GM19467 (cell line): ENCODE data around the gene CD19.
"Not testable (repeated sequence)": the region's sequence is repeated elsewhere in the genome, so short reads cannot be mapped to it uniquely, and the experiment has no call there.

Experiments used
- ATAC-seq: cut with Tn5 transposase; IDR thresholded peaks from one replicate; pipeline ENCODE4 v1.9.1; 2021; ENCODE audit warnings: mild to moderate bottlenecking, moderate library complexity; ENCODE audit not compliant: unreplicated experiment

The CD19 gene

DNA sequence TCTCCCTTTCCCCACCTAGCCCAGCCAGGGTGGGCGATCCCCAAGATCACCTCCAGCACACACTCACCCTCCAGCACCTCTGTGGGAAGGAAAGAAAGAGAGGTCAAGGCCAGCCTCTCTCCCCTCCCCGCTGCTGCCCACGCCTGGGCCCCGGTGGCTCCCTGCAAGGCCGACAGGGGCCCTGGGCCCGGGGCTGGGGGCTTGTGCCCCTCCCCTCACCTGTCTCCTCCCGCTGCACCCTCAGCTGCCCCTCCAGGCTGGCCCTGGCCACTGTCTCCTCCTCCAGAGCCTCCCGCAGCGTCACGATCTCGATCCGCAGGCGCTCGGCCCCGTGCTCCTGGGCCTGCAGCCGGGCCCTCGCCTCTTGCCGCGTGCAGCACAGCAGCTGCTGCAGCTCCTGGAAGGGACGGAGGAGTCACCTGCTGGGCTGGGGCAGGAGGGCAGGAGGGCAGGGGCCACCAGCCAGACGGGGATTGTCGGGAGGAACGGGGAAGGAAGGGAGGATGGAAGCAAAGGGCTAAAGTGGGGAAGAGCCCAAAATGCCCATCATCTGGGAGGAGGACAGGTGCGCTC, 25.9 kb upstream of the CD19 start:
- ATAC-seq: no peak

DNA sequence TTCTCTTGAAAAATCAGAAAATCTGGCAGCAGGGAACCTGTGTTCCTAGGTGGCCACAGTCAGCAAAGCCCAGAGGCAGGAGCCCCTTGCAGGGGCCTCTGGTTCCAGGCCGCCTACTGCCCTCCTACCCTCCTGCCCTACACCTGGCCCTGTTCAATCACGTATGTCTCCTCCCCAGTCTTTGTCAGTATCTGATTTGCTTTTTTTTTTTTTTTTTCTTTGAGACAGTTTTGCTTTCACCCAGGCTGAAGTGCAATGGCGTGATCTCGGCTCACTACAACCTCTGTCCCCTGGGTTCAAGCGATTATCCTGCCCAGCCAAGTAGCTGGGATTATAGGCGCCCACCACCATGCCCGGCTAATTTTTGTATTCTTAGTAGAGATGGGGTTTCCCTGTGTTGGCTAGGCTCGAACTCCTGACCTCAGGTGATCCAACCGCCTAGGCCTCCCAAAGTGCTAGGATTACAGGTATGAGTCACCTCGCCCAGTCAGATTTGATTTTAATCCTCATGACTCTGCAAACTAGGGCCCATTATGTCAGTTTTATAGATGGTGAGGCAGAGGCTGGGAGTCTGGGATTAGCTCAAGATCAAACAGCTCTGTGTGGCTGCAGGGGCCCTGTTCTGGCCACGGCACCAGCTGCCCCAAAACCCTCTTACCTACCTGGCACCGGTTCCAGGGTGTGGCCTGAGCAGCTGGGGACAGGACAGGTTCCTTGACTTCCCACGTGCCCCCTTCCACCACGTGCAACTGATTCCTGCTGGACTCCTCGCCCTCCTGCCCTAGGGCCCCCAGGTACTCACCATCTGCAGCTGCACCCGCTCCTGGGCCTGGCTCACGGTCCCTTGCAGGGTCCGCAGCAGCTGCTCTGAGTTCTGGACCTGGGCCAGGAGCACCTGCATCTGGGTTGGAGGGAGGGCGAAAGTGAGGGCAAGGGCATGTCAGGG, 21.4 kb upstream of the CD19 start:
- ATAC-seq: no peak

DNA sequence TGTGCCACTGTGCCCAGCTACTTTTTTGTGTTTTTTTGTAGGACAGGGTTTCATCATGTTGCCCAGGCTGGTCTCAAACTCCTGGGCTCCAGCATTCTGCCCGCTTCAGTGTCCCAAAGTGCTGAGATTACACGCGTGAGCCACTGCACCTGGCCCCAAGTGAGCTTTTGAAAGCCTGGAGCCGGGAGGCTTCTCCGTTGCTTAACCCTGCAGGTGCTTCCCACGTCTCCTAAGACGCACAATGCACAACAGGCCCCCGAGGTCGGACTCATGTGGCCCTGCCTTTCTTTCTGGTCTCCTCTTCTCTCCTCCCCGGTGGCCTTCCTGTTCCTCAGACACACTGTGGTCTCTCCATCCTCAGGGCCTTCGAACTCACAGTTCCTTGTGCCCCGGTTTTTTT, 19.2 kb upstream of the CD19 start:
- ATAC-seq: no peak

DNA sequence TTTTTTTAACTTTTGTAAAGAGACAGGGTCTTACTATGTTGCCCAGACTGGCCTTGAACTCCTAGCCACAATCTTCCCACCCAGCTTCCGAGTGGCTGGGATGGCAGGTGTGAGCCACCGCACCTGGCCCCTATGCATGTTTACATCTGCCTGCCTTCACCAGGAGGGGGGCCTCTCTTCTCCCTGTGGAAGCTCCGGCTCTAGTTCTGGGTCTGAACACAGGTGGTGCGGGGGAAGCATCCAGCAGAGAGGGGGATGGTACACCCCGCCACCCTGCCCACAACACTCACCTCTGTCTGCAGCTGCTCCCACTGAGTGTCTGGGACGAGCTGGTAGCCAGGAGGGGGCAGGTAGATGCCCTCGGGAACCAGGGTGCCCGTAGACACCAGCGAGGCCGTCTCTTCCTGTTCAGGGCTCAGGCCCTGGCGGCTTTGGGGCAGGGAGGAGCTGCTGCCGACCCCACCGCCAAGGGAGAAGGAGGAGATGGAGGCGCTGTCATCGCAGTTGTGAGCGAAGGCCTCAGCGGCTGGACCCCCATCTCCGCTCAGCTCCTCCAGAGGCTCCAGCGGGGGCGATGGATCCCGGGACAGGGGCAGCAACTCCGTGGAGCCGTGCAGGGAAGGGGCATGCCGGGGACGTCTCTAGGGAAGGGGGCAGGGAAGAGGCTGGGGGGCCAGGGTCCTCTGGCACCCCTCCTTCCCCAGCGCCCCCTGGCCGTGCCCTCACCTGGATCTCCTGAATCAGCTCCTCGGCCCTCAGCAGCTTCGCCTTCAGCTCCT, 17.6 kb upstream of the CD19 start:
- ATAC-seq: no peak

DNA sequence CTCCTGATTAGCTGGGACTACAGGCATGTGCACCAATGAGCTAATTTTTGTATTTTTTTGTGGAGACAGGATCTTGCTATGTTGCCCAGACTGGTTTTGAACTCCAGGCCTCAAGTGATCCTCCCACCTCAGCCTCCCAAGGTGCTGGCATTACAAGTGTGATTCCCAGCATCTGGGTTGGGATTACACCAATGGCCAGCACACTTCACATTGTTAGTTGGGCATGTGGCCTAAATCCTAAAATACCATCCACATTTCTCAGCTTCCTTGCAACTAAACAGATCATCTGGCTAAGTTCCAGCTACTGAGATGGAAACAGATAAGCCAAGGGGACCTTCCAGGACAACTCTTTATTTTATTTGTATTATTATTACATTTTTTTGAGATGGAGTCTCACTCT, 16.6 kb upstream of the CD19 start:
- ATAC-seq: no peak

DNA sequence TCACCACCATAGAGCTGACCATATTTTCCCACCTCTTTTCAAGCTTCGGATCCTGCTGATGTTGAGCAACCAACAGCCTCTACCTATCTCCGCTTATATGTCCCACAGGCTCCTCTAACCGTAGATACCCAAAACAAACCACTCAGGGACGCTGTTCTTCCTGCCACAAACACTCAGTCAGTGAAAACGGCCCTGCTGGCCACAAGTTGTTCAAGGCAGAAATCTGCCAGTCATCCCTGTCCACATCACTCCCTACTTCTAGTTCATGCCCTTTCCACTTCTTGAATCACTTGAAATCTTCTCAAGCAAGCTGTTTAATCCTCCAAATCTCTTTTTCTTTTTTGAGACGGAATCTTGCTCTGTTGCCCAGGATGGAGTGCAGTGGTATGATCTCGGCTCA, 14.7 kb upstream of the CD19 start:
- no peak for ATAC-seq

DNA sequence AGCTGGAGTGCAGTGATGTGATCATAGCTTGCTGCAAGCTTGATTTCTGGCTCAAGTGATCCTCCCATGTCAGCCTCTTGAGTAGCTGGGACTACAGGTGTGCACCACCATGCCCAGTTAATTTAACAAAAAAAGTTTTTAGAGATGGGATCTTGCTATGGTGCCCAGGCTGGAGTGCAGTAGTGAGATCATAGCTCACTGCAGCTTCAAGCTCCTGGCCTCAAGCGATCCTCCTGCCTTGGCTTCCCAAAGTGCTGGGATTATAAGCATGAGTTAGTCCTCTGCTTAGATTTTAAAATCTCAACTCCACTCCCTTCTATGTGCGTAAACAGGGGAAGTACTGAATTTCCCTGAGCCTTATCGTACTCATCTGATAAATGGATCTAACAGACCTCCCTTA, 13.1 kb upstream of the CD19 start:
- no peak for ATAC-seq

DNA sequence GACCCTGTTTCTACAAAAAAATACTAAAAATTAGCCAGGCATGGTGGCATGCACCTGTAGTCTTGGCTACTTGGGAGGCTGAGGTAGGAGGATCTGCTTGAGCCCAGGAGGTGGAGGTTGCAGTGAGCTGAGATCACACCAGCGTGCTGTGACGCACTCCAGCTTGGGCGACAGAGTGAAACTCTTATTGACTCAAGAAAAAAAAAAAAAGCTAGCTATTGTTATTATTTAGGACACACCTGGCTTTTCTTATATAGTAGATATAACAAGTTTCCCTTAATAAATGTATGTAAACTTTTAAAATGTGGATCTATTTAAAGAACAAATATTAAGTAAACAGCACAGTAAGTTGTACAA, 8.6 kb upstream of the CD19 start:
- ATAC-seq: no peak

DNA sequence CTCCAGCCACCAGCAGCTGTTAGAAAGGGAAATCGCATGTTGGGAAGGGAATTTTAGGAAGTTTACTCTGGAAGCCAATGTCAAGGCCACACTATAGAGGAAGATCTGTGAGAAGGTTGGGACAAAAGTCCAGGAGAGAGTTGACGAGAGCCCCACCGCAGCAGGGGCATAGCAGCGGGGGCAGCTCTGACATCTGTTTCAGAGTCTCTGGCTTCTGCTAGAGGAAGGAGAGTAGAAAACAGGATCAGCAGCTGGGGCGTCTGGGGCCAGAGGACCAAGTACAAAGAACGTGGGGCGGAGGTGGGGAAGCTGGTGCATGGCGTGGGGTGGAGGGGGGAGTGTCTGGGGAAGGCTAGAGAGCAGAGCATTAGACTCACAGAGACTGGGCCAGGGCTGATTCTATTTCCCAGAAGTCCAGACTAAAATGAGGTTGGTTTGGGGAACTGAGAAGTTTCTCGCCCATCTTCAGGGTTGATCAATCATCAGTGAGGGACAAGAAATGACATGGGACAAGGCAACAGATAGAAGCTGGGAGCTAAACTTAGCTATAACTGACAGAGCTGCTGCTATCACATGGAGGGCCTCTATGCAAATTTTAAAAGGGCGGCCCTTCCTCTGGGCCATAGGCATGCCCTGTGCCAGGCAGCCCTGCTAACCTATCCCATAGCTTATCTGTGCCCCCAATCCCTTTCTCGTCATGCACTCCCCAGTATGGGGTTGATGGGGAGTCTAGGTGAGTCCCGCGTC, 7.9 kb upstream of the CD19 start:
- ATAC-seq: peak; percentile 48

DNA sequence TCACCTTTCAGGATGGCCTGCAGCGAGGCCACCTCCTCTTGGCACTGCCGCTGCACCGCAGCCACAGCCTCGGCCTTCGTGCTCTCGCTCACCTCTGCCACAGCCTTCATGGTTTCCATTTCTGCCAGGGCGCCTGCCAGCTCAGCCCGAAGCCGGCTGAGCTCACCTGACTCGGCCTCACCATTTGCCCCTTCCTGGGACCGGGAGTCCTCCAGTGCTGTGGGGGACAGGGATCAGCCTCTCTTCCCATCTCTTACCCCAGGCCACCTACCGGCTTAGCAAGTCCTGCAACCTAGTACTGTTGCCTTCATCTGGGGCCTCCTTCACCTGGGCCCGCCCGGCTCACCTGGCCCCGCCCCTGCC, 7.4 kb upstream of the CD19 start:
- ATAC-seq: peak; percentile 13

DNA sequence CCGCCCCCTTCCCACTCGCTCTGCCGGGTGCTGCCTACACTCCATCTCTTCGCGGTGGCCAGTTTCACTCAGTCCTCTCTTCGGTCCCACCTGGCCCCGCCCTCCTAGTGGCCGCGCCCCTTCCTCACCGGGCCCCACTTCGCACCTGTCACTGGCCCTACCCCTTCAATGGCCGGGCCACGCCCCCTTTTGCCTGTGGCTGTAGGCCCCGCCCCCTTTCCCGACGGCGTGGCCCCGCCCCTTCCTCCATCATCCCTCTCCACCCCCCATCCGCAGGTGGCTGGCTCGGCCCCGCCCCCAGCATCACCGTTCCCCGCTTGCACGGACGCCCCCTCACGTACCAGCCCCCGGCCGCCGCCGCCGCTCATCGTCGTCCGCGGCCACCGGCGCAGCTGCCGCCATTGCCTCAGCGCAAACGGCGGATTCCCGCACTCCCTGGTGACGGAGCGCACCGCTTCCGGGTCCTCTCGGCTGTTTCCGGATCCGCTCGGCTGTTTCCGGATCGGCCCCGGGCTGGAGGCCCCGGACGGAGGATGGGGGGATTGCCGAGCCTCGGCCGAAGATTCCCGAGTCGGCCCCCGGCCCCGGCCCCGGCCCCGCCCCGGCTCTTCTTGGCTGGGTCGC, 6.9 kb upstream of the CD19 start, which contains the start of gene RABEP2:
TSS of gene RABEP2 (minus strand) at position 477 of the 624 bp plus-strand sequence. CDS start at position 402, 75 bp downstream.
- peak; percentile 41 for ATAC-seq

DNA sequence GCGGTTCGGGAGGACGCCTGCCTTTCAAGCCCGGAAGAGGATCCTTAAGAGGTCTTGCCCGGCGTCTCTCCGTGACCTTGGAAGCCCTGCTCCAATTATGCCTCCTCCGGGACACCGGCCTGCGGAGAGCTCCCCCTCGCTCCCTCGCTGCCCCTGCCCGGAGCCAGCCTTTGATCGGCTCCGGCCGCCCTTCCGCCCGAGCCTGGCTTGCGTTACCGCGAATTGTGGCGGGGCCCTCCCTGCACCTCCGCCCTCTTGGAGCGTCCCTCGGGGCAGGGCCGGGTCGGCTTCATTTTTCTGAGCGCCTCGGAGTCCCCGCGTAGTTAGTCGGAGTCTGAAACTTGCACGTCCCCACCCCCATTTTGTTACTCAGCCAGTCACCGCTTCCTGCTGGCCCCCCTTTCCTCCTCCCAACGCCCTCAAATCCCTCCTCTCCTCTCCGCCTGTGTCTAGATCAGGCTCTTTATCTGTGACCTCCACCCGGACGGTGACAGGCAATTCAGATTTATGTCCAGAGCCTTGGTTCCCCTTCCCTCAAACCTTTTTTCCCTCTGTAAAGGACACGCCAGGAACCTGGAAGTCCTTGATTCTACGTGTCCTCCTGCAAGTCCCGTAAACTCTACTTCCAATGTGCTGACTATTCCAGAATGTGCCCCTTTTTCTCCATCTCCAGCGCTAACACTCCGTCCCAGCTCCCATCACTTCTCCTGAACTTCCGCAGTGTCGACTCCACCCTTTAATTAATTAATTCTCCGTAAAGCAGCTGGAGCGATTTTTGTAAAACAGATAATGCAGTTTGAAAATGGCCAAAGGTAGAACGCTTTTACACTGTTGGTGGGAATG, 6.2 kb upstream of the CD19 start:
- peak; percentile 34 for ATAC-seq

DNA sequence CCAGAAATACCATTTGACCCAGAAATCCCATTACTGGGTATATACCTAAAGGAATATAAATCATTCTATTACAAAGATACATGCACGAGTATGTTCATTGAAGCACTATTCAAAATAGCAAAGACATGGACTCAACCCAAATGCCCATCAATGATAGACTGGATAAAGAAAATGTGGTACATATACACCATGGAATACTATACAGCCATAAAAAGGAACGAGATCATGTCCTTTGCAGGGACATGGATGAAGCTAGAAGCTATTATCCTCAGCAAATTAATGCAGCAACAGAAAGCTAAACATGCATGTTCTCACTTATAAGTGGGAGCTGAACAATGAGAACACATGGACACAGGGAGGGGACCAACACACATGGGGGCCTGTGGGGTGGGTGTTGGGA, 5.5 kb upstream of the CD19 start:
- not testable (repeated sequence) for ATAC-seq

DNA sequence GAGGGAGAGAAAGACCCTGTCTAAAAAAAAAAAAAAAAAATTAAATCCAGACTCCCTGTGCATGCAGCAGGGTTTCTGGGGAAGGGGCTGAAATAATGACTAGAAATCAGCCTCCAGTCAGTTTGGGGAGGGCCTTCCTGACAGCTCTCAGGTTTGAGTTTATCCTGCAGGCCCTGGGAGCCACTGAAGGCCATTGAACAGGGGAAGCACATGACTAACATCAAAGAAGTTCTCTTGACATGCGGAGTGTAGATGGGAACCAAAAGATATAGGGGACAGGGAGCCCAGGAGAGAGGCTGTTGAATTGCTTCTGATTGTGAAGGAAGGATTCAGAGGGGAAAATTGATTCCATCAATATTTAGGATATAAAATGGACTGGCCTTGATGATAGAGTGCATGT, 4.0 kb upstream of the CD19 start:
- no peak for ATAC-seq

DNA sequence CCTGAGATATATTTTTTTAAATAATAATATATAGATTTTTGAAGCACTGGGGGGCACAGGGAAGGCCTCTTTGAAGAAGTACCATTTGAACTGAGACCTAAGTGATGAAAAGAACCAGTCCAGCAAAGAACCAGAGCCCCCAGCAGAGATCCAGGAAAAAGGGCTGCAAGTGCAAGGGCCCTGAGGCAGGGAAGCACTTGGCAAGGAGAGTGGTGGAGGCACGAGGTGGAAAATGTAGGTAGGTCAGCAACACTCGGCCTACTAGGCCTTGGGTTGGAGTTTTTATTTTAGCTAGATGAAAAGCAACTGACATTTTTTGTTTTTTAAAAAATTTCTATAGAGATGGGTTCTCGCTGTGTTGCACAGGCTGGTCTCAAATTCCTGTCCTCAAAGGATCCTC, 1.6 kb upstream of the CD19 start:
- no peak for ATAC-seq

DNA sequence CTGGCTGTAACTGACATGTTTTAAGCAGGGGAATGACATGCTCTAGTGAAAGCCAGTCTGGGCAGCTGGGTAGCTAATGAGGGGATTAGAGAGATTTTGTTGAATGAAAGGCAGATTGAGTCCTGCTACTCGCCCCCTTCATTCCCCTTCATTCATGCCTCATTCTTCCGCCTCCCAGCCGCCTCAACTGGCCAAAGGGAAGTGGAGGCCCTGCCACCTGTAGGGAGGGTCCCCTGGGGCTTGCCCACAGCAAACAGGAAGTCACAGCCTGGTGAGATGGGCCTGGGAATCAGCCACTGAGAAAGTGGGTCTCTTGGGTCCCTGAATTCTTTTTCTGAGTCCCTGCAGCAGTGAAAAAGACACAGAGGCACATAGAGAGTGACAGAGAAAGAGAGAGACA, 1.1 kb upstream of the CD19 start:
- ATAC-seq: no peak

DNA sequence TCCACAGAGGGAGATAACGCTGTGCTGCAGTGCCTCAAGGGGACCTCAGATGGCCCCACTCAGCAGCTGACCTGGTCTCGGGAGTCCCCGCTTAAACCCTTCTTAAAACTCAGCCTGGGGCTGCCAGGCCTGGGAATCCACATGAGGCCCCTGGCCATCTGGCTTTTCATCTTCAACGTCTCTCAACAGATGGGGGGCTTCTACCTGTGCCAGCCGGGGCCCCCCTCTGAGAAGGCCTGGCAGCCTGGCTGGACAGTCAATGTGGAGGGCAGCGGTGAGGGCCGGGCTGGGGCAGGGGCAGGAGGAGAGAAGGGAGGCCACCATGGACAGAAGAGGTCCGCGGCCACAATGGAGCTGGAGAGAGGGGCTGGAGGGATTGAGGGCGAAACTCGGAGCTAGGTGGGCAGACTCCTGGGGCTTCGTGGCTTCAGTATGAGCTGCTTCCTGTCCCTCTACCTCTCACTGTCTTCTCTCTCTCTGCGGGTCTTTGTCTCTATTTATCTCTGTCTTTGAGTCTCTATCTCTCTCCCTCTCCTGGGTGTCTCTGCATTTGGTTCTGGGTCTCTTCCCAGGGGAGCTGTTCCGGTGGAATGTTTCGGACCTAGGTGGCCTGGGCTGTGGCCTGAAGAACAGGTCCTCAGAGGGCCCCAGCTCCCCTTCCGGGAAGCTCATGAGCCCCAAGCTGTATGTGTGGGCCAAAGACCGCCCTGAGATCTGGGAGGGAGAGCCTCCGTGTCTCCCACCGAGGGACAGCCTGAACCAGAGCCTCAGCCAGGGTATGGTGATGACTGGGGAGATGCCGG, 769 bp downstream of the CD19 start:
- no peak for ATAC-seq

DNA sequence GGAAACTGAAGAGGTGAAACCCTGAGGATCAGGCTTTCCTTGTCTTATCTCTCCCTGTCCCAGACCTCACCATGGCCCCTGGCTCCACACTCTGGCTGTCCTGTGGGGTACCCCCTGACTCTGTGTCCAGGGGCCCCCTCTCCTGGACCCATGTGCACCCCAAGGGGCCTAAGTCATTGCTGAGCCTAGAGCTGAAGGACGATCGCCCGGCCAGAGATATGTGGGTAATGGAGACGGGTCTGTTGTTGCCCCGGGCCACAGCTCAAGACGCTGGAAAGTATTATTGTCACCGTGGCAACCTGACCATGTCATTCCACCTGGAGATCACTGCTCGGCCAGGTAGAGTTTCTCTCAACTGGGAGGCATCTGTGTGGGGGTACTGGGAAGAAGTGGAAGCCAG, 1.4 kb downstream of the CD19 start:
- ATAC-seq: no peak

DNA sequence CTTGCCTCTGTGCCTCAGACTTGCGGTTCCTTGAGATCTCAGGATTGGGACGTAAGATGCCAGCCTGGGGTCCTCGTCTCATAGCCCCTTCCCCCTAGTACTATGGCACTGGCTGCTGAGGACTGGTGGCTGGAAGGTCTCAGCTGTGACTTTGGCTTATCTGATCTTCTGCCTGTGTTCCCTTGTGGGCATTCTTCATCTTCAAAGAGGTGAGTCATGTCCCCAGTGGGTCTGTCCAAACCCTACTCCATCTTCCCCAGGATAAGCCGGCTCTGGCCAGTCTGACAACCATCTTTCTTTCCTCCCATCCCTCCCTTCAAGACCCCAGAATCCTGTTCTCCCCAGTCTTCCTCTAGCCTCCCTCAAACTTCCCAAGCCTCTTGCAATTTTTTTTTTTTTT, 3.6 kb downstream of the CD19 start:
- no peak for ATAC-seq
